Brain microvascular endothelial cell (primary cell): Measurements from ENCODE around the gene NOTUM.
A peak's percentile ranks its signal among the peaks of the same experiment; 100 is the strongest.

Experiments used
- DNase-seq: peaks from one replicate; pipeline ENCODE4 v3.0.0-alpha.2; 2020
- H3K27ac ChIP-seq: fragments of 250-450 bp; sonication (Bioruptor Pico); 2 replicates; pipeline ENCODE4 v1.5.1; 2020; ENCODE audit warnings: mild to moderate bottlenecking, moderate library complexity
- H3K27me3 ChIP-seq: fragments of 250-450 bp; sonication (Bioruptor Pico); replicated peaks from 2 replicates; pipeline ENCODE4 v1.5.1; 2020; ENCODE audit warnings: mild to moderate bottlenecking
- H3K36me3 ChIP-seq: fragments of 250-450 bp; sonication (Bioruptor Pico); replicated peaks from 2 replicates; pipeline ENCODE4 v1.5.1; 2020; ENCODE audit warnings: mild to moderate bottlenecking
- H3K4me3 ChIP-seq: 2 replicates; pipeline ENCODE4 v1.5.1; 2011; ENCODE audit warnings: low read depth, mild to moderate bottlenecking, control low read depth, low read length, moderate library complexity
- in situ Hi-C: cut with HindIII; loops from 2 replicates; pipeline ENCODE4 v1.10.0; 2017; ENCODE audit warnings: low sequenced_read_pairs, low pct_ligation_motif_present
- TF ChIP-seq, protein P1 (sequence below): IDR thresholded peaks from 2 replicates; pipeline ENCODE4 v1.5.1; 2011; ENCODE audit warnings: low read depth, mild to moderate bottlenecking, moderate library complexity, low read length, control low read depth, inconsistent platforms; ENCODE audit errors: missing control alignments

NOTUM gene

DNA sequence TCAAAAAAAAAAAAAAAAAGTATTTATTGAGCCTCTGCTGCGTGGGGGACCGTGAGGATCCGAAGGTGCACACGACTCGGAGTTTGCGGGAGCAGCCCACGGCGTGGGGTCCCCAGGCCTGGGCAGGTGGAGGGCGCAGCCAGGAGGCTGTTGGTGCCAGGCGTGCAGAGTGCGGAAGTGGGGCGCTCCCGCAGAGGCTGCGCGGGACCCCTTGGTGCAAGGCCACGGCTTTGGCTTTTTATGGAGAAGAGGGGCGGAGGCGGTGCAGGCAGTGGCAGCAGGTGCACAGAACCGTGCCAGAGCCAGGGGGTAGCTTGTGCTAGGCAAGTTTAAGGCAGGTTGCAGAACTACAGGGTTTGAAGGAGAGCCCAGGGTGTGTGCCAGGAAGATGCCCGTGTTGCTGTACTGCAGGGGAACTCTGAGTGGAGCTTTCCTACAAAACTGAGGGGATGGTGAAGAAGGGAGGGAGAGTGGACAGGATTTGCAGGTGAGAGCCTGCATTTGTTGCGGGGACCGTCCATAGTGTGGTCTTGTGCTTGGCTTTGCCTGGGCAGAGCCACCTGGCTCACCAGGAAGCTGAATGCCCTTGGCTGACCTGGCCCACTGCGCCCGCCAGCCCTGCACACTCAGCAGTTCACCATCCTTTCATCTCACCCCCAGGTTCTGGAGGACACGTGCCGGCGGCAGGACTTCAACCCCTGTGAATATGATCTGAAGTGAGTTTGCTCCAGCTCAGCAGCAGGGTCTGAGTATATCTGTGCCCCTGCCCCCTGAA lies 17.7 kb upstream of the NOTUM start:
- Histone ChIP-seq H3K27me3 (no peaks in the 10 kb centered on the region), H3K4me3 (peak overlapping the region; percentile 12), H3K27ac (no peak overlapping the region), H3K36me3 (no peaks in the 10 kb centered on the region)
- in situ Hi-C loops = loop anchor here (10.0 kb wide), 1 partner anchor 56 kb away; the partner anchor contains the start of genes DCXR and RAC3
- TF ChIP-seq, protein P1, sequence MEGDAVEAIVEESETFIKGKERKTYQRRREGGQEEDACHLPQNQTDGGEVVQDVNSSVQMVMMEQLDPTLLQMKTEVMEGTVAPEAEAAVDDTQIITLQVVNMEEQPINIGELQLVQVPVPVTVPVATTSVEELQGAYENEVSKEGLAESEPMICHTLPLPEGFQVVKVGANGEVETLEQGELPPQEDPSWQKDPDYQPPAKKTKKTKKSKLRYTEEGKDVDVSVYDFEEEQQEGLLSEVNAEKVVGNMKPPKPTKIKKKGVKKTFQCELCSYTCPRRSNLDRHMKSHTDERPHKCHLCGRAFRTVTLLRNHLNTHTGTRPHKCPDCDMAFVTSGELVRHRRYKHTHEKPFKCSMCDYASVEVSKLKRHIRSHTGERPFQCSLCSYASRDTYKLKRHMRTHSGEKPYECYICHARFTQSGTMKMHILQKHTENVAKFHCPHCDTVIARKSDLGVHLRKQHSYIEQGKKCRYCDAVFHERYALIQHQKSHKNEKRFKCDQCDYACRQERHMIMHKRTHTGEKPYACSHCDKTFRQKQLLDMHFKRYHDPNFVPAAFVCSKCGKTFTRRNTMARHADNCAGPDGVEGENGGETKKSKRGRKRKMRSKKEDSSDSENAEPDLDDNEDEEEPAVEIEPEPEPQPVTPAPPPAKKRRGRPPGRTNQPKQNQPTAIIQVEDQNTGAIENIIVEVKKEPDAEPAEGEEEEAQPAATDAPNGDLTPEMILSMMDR = no peak
- DNase-seq = no peak

DNA sequence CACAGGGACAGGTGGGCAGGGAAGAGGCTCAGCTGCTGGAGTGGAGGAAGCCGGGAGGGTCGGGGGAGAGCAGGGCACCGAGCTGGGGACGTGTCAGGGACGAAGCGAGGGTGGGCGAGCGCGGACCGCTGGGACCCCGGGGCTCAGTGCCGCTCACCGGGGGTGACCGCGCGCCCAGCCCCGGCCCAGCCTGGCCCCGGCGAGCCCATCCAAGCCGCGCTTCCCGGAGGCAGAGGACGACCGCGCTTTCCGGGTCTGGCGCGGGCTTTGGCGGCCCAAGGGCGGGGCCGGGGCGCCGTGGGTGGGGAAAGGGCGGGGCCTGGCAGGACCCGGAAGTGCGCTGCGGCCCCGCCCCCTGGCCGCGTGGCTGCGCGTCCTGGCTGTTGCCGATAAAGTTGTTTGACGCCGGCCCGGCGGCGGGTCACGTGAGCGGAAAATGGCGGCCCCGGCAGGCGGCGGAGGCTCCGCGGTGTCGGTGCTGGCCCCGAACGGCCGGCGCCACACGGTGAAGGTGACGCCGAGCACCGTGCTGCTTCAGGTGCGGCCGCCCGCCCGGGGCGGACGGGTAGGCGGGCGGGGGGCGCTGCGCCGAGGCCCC lies 16.3 kb upstream of the NOTUM start, which contains the start of gene ASPSCR1:
Gene ASPSCR1, plus strand, starts transcription at position 419 of the 598 bp plus-strand sequence. Its CDS starts 18 bp downstream, at position 437.
- Histone ChIP-seq H3K27me3 (no peaks in the 10 kb centered on the region), H3K36me3 (no peaks in the 10 kb centered on the region), H3K27ac (peak within 1 kb of the TSS; percentile 93), H3K4me3 (peak within 1 kb of the TSS; percentile 72)
- TF ChIP-seq, protein P1 = no peak
- in situ Hi-C loops = loop anchor here (10.0 kb wide), 1 partner anchor 57 kb away; the partner anchor contains the start of genes DCXR and RAC3
- peak; percentile 71 for DNase-seq

DNA sequence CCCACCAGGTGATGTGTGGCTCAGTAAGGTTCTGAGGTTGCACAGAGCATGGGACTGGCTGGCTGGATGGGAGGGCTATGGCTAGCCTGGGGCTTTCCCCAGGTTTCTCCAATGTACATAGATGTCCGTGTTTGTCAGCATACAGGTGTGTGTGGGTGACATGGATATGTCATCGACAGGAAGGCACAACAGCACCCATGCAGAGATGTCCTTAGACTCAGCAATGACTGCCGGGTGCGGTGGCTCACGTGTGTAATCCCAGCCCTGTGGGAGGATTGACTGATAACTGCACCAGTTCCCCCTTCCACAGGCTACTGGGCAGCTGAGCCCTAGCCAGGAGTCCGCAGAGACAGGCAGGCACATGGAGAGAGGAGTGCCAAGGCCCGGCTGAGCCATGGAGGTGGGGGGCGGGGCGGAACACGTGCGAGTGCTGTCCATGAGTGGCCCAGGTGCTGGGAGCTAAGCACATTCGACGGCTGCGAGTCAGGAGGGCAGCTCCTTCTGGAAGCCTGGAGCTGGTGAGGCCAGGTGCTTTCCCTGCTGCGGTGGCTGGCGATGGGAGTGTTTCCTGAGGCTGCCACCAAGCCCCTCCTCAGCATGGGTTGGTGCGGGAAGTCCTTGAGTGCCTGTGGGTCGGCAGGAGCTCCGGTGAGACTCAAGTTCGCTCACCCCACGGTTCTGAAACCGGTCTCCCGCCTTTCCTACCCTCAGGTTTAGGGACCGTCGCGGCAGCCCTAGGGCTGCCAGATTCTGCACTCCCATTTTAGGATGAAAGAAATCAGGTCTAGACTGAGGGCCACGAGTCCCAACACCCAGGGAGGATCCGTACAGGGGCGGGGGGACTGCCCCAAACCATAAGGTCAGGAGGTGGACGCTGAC lies 15.6 kb upstream of the NOTUM start:
- H3K36me3 ChIP-seq = no peaks in the 10 kb centered on the region
- H3K27me3 ChIP-seq = no peaks in the 10 kb centered on the region
- no peak for DNase-seq
- TF ChIP-seq, protein P1 = no peak
- H3K4me3 ChIP-seq = peak overlapping the region; percentile 58
- in situ Hi-C loops = loop anchor here (10.0 kb wide), 1 partner anchor 58 kb away; the partner anchor contains the start of genes DCXR and RAC3
- H3K27ac ChIP-seq = peak overlapping the region; percentile 93

DNA sequence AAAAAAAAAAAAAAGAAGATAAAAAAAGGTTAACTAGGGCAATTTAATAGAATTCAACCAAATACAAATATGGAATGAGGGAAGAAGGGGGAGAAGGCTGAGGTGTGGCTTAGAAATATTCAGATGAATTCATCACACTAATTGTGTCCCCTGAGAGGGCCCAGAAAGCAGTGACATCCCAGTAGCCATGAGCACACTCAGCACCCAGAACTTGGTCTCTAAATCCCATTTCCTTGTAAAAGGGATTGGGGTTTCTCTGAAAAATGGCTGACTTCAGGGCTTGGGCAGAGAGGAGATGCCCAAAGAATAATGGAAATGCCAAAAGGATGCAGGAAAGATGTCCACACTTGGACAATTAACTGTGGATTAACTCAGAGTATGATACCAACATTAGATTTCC lies 12.4 kb upstream of the NOTUM start:
- Histone ChIP-seq H3K4me3 (no peak overlapping the region), H3K27ac (no peak overlapping the region), H3K27me3 (no peaks in the 10 kb centered on the region), H3K36me3 (no peaks in the 10 kb centered on the region)
- TF ChIP-seq, protein P1 = no peak
- in situ Hi-C loops = loop anchor here (10.0 kb wide), 1 partner anchor 61 kb away; the partner anchor contains the start of genes DCXR and RAC3
- no peak for DNase-seq

DNA sequence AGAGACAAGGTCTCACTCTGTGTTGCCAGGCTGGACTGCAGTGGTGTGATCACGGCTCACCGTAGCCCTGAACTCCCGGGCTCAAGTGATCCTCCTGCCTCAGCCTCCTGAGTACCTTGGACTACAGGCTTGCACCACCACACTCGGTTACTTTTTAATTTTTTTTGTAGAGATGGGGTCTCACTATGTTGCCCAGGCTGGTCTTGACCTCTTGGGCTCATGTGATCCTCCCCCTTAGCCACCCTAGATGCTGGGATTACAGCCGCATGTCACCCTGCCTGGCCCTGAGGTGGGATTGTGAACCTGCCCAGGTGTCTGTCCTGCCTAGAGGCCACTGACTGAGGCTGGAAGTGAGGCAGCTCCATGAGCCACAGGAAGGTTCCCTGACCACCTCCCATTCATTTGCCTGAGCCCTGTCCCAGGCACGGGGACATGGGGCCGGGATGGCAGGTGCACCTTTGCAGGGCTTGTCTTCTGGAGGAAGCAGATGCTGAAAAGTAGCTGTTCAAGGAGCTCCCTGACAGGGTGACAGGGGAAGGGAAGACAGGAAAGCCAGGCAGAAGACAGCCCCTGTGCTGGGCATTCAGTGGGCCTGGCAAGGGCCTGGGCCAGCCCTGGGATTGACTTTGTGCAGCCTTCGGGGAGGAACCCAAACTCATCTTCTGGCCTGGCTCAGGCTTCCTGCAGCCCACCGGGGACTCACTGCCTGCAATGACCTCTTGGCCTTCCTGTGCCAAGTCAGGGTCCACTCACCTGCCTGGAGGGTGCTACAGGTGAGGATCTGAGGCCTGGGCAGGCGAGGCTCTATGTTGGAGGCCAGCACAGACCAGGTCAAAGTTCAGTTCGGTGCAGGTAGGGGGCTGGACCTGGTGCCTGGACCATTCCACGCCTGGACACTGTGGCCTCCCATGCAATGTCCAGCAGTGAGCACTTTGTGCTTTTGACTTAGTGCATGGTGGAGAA lies 8.1 kb upstream of the NOTUM start:
- H3K27me3 ChIP-seq = peaks cover 16% of the 10 kb centered on the region
- no peak overlapping the region for H3K4me3 ChIP-seq
- no peaks in the 10 kb centered on the region for H3K36me3 ChIP-seq
- no peak for DNase-seq
- no peak overlapping the region for H3K27ac ChIP-seq
- TF ChIP-seq, protein P1 = no peak
- in situ Hi-C loops = no loop called here
